ENCODE results near the gene CORO1A. TPM values are rescaled to one million over a fixed set of nuclear protein-coding genes. Genes with fewer than 3 reads are reported as not detected.
A peak's percentile ranks its signal among the peaks of the same experiment; 100 is the strongest.
"Not testable (repeated sequence)": the region's sequence is repeated elsewhere in the genome, so short reads cannot be mapped to it uniquely, and the experiment has no call there.

CORO1A gene
- 7.6 and 10.1 TPM in 2 replicates for total RNA-seq (2014; rRNA removed; shearing (Covaris generic))

GRCh38 chr16:30183233-30184095, at the start of gene CORO1A:
Gene CORO1A (plus strand): TSS chr16:30183602. CDS start chr16:30185210, 1,608 bp downstream.
- DNase-seq (ENCODE audit: low spot score) = peak; percentile 80

DNA sequence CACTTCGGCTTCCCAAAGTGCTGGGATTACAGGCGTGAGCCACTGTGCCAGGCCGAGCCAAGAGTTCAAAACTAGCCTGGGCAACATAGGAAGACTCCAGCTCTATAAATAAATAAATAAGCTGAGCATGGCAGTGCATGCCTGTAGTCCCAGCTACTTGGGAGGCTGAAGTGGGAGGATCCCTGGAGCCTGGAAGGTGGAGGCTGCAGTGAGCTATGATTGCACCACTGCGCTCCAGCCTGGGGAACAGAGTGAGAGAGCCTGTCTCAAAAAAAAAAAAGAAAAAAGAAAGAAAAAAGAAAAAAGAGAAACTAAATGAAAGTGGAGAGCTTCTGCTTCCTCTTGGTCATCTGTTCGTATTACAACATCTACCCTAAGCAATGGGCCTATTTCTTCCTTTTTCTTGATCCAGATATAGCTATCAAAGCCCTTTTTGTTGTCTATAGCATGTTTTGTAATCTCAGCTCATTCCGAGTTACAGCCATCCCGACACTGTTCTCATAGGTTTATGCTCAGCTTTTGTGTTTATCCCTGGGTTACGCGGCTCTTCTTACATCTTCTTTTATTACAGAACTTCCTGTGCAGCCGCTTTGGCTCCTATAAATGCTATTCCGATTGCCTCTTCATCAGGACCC, 46.3 kb upstream of the CORO1A start:
- no peak for DNase-seq (ENCODE audit: low spot score)

GRCh38 chr16:30137897-30138296, 45.5 kb upstream of the CORO1A start:
- DNase-seq (ENCODE audit: low spot score) = no peak

DNA sequence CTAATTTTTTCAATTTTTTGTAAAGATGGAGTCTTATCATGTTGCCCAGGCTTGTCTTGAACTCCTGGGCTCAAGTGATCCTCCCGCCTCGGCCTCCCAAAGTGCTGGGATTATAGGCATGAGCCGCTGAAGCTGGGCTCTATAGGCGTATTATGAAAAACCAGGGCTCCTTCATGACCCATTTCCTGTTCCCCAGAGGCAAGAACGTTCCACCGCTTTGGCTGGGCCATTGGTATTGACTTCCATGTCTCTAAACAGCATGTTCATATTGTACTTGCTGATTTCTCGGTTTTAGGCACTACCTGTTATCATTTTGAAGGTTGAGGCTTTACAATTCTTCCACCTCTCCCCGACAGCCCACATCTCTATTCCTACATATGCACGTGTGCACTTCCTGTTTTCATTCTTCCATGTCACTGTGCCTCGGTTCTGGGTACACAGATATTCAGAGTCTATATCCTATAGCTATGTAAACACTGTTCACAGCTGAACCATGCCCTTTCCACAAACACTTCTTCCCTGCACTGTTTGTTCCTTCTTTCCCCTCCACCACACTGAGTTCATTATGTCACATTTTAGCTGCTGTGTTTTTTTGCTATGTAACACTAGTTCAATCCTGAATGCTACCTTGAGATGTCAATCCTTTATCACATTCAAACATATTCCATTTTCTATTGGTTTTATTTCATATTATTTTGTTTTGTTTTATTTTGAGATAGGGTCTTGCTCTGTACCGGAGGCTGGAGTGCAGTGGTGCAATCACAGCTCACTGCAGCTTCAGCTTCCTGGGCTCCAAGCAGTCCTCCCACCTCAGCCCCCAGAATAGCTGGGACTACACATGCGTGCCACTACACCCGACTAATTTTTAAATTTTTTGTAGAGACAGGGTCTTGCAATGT, 43.6 kb upstream of the CORO1A start:
- no peak for DNase-seq (ENCODE audit: low spot score)

- DNase-seq (ENCODE audit: low spot score) = no peak
Observed at GRCh38 chr16:30141750-30142149, 41.7 kb upstream of the CORO1A start.

DNA sequence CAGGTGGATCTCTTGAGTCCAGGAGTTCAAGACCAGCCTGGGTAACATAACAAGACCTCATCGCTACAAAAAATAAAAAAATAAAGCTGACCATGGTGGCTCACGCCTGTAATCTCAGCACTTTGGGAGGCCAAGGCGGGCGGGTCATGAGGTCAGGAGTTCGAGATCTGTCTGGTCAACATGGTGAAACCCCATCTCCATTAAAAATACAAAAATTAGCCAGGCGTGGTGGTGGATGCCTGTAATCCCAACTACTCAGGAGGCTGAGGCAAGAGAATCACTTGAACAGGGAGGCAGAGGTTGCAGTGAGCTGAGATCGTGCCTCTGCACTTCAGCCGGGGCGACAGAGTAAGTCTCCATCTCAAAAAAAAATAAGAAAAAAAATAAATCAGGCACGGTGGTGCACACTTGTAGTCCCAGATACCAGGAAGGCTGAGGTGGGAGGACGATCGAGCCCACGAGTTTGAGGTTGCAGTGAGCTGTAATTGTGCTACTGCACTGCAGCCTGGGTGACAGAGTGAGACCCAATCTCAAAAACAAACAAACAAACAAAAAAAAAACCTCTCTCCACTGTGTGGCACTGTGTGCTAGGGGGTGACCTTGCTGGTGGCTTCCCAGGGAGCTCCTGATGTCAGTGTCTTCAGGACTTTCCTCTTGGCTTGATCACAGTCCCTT, 40.6 kb upstream of the CORO1A start:
- peak; percentile 45 for DNase-seq (ENCODE audit: low spot score)

DNA sequence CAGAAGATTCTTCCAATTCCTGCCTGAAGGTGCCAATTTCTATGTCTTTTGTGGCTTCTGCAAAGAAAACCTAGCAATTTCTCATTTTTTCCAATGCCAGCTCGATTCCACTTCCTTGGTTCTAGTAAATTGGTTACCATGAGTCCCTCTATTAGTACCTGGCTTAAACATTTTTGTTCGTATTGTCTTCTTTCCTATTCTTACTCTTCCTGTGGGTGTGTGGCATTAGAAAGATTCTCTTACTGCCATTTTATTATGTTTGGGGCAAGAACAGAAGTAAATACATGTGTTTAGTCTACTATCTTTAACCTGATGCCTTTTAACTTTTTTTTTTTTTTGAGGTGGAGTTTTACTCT, 40.1 kb upstream of the CORO1A start:
- no peak for DNase-seq (ENCODE audit: low spot score)

GRCh38 chr16:30144017-30144416, 39.4 kb upstream of the CORO1A start:
- DNase-seq (ENCODE audit: low spot score) = no peak

- DNase-seq (ENCODE audit: low spot score) = no peak
Observed at GRCh38 chr16:30144917-30145316, 38.5 kb upstream of the CORO1A start.

DNA sequence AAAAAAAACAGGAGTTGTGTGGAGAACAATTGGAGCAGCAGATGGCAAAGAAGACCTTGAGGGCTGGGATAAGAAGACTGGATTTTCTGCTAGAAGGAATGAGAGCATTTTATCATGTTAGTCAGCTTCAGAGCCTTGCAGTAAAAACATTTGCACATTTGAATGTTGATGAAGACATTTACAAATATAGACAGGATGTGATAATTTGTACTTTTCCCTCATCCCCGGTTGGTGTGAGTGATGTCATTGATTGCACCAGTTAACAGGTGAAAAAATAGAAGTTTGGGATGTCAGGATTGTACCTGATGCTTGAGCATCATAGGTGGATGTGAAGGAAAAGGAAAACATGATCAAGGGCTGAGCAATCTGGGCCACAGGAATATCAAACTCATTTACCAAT, 37.7 kb upstream of the CORO1A start:
- DNase-seq (ENCODE audit: low spot score) = no peak

DNA sequence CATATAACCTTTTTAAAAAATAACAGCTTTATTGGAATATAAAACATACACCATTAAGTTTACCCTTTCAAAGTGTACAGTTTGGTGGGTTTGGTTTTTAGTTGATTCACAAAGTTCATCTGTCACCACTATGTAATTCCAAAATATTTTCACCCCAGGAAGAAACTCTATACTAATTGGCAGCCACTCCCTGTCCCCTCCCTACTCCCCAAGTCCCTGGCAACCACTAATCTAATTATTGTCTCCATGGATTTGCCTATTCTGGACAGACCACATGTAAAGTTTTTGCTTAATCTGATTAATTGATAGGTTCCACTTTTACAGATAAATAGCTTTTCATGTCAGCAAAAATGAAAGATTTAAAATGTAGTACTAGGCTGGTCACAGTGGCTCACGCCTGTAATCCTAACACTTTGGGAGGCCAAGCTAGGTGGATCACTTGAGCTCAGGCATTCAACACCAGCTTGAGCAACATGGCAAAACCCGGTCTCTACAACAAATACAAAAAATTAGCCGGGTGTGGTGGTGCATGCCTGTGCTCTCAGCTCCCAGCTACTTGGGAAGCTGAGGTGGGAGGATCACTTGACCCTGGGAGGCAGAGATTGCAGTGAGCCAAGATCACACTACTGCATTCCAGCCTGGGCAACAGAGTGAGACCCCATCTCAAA, 35.4 kb upstream of the CORO1A start:
- DNase-seq (ENCODE audit: low spot score) = no peak

- no peak for DNase-seq (ENCODE audit: low spot score)
Observed at GRCh38 chr16:30149250-30149930, 34.0 kb upstream of the CORO1A start.

- no peak for DNase-seq (ENCODE audit: low spot score)
Observed at GRCh38 chr16:30151091-30151490, 32.3 kb upstream of the CORO1A start.

GRCh38 chr16:30152517-30152916, 30.9 kb upstream of the CORO1A start:
- no peak for DNase-seq (ENCODE audit: low spot score)

DNA sequence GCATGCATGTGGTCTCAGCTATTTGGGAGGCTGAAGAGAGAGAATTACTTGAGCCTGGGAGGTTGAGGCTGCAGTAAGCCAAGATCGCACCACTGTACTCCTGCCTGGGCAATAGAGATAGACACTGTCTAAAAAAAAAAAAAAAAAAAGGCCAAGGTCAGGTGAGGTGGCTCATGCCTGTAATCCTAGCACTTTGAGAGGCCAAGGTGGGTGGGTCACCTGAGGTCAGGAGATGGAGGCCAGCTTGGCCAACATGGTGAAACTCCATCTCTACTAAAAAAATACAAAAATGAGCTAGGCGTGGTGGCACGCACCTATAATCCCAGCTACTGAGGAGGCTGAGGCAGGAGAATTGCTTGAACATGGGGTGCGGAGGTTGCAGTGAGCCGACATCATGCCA, 28.2 kb upstream of the CORO1A start:
- DNase-seq (ENCODE audit: low spot score) = no peak

- DNase-seq (ENCODE audit: low spot score) = no peak
Observed at GRCh38 chr16:30157214-30157613, 26.2 kb upstream of the CORO1A start.

DNA sequence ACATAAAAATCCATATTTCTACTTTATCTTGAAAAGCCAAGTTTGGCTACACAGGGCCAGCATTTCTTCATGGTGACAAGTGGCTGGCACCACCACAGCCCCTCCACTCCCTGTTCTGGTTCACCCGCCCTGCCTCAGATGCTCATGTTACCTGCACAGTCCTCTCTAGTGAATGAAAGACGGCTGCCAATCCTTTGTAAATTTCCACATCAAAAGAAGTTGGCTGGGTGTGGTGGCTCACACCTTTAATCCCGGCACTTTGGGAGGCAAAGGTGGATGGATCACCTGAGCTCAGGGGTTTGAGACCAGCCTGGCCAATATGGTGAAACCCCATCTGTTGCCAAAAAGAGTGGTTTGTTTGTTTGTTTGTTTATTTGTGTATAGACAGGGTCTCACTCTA, 19.9 kb upstream of the CORO1A start:
- no peak for DNase-seq (ENCODE audit: low spot score)

GRCh38 chr16:30166202-30166902, 17.1 kb upstream of the CORO1A start:
- no peak for DNase-seq (ENCODE audit: low spot score)

- DNase-seq (ENCODE audit: low spot score) = not testable (repeated sequence)
Observed at GRCh38 chr16:30168746-30169145, 14.7 kb upstream of the CORO1A start.

DNA sequence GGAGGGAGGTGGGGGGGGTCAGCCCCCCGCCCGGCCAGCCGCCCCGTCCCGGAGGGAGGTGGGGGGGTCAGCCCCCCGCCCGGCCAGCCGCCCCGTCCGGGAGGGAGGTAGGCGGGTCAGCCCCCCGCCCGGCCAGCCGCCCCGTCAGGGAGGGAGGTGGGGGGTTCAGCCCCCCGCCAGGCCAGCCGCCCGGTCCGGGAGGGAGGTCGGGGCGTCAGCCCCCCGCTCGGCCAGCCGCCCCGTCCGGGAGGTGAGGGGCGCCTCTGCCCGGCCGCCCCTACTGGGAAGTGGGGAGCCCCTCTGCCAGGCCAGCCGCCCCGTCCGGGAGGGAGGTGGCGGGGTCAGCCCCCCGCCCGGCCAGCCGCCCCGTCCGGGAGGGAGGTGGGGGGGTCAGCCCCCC, 14.0 kb upstream of the CORO1A start:
- DNase-seq (ENCODE audit: low spot score) = not testable (repeated sequence)
